HG03045 (cell line): ENCODE results near the gene EFNB2.

Experiments
- ATAC-seq: cut with Tn5 transposase; IDR thresholded peaks from one replicate; pipeline ENCODE4 v1.9.1; 2021; ENCODE audit warnings: mild to moderate bottlenecking, moderate library complexity; ENCODE audit not compliant: unreplicated experiment

The EFNB2 gene

DNA sequence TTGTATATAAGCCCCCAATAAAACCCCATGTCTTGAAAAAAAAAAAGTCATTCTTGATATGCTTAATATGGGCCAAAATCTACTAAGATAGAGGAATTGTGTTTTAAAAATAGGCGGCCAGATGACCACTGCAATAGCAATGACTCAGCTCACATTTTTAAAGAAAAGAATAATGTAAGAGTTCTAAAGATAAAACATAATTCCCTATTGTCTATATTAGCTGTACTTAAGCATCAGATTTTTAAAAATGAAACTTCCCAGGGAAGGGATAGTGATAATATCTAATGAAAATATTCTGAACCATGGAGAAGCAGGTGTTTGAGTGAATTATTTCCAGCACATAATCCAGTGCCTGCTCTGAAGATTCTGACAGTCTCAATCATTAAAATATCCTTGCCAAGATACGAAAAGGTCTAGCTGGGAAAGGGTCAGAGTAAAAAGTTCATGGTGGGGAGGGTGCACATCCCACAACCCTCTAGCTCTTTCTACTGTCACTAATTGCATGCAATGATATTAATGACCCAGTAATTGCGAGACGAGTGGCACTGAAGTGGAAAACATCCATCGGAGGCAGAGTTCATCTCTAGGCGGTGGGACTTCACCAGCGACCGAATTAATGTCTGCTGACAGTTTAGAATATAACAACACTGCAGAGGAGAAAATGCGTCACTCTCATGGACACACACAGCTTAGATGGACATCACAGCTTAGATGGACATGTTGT is 31.6 kb downstream of the EFNB2 start:
- ATAC-seq = no peak

DNA sequence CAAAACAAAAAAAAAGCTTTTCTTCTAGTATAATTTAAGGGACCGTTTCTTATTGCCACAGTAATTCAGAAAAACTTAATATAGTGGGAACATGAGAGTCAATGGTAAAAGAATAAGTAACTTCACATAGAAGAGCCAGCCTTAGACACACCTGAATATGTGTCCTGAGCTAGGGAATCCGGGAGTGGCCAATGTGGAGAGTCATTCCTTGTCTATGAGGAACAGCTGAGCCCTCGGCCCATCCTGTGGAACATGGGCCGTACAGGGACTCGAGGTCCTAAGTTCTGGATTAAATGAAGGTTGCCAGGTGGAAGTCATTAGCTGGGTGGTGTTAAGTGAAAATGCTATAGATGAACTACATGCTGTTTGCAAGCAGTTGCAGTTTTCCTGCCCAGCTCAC is 32.2 kb downstream of the EFNB2 start:
- no peak for ATAC-seq

DNA sequence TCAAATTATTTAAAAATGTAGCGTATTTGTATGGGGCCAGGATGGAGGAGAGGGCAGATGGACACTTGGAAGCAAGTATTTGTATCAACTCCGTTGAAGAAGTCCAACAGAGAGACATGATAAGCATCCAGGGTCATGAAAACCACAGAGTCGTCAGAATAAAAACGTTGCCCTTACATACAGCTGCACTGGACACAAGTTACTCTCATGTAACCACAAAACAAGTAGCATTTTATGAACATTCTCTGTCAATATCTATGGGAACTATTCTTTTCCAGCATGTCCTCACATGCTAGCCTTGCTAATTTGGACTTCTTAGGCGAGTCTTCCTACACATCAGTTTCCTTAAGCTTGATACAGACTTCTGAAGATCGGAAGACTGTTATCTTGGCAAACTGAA is 35.0 kb downstream of the EFNB2 start:
- no peak for ATAC-seq

DNA sequence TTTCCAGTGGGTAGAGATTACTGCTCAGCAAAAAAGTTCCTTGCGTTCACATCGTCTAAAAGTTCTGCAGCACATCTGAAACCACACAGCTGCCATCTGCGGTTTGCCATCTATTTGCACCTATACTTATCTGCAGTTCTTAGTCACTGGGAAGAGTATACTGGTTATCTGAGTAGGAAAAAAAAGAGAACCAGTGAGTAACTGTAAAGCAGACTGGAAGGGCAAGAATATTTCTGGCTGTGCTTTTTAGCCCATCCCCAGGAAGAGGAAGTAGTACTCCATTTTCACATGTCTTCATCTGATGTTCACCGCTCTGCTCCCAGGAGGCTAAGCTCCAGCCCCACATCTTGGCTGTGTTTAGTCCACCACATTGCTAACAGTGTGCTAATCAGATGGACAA is 35.6 kb downstream of the EFNB2 start:
- no peak for ATAC-seq

DNA sequence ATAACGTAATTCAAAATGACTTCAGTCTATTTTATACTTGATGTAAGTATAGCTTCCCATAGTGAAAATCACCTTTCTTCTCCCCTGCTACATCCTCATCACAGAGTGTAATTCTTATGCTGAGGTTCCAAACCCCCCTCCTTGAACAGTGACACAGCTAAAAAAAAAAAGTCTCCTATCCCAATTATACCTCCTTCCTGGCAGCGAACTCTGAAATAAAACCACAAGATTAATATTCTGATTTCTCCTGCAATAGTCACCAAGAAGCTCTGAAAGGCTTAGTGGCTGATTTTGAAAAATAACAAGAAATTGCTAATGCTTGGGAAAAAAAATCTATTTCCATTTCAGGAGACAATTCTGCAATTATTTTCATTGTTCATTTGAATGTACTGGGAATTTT is 36.3 kb downstream of the EFNB2 start:
- ATAC-seq = no peak

DNA sequence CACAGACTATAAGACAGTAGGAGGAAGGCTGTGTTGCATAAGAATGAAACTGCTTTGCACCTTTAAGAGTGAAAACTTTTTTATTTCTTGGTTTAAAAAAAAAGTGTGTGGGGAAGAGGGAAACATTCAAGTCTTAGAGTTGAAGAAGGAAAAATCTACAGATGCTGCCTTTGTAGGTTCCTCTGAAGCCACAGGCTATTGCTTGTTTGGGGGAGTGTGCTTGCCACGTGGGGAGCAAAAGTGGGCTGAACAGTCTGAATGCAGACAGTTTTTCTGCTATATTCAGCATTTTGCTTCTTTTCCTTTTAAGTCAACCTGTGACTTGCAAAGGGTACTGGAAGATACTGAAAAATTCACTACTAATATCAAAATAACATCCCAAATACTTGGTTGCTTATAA is 36.9 kb downstream of the EFNB2 start:
- ATAC-seq = no peak

DNA sequence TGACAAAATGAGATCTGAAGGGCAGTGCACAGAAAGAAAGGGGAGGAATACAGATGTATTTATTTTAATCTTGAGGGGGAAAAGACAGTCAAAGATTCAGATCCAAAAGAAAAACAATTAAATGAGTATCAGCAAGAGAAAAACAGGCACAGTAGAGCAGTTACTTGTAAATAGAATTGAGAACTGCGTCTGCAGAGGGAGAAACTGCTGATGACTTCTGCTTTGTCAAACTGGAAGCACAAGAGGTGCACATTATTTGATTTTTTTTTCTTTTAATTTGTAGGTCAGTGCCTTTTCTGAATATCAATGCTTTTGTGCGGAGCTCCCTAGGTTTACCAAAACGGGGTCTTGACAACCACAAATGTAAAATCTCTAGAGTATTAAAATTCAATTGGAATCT is 37.3 kb downstream of the EFNB2 start:
- no peak for ATAC-seq

DNA sequence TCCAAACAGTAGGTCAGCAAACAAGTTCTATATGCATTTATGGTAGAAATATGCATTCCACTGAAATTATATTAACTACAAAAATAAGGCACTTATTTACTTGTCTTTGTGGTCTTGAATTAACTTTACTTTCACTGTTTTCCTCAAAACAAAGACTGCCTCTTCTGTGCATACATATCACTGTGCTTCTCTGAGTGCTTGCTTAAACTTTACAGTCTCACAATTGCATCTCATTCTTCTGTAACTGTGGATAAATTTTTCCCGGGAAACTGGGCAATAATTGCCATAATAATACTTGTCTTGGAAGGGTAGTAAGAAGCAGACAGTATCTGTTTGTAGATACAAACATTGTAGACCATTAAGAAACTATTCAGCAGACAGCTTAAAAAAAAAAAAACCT is 38.4 kb downstream of the EFNB2 start:
- ATAC-seq = no peak

DNA sequence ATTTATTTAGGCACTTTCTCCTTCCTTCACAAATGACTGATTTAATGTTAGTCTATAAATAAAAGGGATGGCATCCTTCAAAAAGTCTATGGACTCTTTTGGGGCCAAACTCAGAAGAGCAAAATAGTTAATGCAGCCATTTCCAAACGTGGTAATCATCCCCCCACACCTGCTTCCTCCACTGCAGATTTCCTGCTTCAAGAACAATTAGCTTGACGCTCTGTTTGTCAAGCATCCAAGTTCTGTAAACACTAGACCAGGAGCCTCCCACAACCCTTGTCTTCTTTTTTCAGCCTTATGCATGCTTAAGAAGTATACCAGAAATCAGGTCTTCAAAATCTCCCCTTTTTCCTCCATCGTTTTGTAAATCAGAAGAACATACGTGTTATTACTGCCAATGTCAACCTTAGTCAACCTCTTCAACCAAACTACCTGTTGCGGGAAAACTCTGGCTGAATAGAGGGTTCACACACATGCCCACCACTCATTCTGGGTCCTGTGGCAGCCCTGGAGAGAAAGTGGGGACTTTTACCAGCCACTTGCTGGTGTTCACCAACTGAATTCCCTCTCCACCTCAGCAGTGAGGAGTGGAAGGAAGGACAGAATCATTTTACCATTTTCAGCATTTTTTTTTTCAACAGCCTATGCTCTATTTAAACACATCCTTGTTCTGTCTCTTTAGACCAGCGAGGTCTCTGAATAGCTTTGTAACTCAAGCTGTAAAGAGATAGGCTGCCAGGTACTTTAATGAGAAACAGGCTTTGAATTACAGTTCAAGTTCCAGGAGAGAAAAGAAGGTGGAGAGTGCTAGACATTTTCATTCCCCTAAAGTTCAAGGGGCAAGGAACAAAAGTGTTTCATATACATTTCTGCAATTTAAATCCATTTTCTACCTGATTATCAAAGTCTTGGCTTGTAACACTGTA is 39.1 kb downstream of the EFNB2 start:
- no peak for ATAC-seq

DNA sequence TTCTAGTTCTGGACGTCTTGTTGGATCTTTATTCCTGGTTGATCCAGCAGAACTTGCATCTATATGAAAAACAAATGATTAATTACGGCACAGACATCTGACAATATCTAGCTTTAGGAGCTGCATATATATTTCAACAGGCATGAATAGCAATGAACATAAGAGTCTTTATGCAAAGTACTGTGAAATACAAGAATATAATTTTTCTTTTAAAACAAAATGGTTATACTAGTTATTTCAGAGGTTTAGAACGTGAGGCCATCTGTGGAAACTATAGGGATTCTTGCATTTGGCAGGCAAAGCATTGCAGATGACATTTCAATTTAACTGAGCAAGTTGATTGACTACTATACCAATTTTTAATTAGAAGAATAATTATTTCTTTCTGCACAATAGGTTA is 40.5 kb downstream of the EFNB2 start:
- no peak for ATAC-seq

DNA sequence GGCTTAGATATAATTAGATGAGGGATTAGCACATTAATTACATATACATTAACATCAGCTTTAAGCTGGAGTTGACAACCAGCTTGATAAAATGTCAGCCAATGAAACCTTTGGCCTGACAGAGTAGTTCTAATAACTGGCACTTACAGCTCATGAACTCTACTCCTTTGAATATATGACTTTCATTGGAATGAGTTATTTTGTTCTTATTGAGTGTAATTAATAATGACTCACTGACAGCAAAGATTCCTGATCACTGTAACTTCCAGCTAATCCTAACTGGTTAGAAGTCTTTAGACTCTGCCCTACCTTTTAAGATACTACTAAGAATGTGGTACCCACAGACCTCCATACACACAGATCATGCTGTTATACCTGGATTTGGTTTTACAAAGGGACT is 41.0 kb downstream of the EFNB2 start:
- no peak for ATAC-seq

DNA sequence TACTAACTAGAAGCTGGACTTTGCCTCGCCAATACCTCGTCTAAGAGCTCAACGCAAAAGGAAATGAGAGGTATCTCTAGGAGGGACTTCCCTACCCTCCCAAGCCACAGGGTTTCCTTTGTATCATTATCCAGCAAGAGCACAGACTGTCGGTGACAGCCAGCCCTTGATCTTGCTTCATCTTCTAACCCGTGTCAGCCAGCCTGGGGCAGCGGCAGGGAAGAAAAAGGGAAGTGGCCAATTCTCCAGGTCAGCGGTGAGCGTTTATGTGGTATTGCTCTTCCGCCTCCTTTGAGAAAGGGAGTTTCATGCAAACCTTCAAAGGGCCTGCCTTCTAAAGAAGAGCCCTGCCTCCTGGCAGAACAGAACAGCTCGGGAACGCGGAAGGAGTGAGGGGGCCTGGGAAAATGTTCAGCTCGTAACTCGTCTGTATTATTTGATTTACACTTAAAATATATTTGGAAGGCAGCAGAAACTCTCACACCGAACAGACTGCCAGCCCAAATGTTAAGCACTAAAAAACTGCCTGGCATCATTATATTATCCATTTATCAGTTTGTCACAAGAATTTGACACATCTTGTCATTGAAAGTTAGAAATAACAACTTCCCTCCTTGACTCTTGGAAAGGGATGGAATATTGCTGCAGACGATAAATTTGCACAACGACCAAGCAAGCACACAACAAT is 41.8 kb downstream of the EFNB2 start:
- ATAC-seq = peak; percentile 55

DNA sequence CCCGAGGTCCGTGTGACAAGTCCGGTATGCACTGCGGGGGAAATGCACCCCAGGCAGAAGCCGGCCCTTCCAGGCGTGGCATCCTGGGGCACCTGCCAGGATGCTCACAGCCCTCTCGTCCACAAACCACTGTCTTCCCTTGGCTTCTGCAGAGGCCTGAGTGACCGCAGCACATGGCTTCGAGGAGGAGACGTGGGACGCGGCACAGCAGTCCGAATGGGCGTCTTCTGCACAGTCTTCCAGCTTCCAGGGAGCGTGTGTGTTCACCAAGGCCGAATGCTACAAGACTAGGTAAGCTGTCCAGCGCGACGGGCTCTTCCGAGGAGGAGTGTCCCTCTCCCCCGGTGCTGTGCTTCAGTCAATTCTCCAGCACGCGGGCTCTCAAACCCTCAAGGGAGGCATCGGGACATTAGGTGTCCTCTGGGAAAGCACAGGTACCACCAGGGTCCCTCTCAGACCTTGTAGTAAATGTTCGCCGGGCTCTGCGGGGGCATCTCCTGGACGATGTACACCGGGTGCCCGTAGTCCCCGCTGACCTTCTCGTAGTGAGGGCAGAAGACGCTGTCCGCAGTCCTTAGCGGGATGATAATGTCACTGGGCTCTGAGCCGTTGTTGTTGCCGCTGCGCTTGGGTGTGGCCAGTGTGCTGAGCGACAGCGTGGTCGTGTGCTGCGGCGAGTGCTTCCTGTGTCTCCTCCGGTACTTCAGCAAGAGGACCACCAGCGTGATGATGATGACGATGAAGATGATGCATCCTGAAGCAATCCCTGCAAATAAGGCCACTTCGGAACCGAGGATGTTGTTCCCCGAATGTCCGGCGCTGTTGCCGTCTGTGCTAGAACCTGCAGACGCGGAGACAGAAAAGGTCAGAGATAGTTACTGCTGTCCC is 42.6 kb downstream of the EFNB2 start:
- no peak for ATAC-seq

DNA sequence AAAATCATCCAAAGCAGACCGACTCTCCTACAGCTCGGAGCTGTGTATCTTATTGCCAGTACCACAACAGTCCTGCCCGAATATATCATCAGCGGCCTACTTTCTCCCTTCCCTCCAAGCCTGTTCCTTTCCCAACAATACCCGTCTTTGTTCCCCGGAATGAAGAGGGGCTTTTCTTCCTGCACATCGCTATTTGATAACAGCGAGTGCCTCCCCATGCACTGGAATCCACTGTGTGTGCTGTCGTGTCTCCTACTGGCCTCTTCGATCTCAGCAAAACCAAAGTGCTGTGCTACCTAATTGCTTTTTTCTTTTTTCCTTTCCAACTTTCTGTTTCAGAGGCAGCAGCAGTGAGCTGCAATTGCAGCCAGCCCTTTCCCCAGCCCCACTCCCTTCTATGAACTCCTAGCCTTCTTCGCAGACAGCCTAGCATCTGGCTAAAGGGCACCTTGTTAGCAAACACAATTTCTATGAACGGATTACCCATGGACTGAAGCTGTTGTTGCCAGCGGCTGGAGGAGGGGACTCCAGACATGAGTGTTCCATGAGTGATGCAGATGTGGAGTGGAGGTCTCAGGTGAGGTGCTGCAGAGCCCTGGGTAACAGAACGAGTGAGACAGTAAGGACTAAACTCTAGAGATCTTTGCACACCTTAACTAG is 43.4 kb downstream of the EFNB2 start:
- no peak for ATAC-seq

DNA sequence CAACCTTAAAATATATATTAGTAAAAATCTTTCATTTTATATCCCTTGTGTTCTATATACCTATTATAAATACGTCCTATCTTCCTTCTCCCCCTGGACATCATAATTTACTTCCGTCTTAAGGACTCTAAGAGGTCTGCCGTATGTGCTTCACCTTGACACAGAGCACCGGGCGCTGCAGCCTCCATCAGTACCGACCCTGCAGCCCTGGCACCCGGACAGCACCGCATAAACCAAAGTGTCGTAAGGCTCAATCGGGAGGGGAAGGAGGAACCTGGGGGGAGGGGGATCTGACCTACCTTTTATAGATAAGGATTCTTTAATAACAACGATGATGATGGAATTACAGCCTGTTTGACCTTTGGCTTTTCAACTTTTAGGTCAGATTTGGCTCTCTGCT is 44.0 kb downstream of the EFNB2 start:
- ATAC-seq = no peak

DNA sequence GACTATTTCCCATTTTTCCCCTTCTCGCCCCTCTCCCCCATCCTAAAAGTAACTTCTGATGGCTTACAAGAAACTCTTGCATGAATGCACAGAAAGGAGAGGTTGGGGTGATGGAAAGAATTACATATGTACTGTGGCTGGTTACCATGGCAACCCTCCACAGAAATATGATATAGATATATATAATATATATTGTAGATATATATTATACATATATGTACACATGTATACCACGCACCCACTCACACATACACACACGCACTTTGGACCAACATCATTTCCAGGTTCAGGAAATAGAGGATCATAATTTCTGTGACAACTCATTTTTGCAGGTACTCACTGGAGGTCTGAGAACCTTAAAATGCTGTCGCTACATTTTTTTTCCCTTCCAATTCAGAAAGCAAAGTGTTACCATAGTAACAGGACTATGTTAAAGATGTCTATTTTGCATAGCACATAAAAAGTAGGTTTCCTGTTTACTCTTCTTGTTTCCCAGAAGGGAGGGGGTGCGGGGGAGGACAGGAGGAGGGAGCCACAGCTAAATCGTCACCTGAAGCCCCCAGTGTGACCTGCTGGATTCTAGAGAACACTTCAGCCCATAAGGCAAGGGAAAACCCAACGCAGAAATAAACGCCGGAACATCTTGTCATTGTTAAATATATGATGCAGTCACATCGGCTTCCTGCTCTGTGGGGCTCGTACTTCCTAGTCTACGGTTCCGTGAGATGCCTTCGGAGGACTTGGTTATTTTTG is 44.7 kb downstream of the EFNB2 start:
- ATAC-seq = no peak

DNA sequence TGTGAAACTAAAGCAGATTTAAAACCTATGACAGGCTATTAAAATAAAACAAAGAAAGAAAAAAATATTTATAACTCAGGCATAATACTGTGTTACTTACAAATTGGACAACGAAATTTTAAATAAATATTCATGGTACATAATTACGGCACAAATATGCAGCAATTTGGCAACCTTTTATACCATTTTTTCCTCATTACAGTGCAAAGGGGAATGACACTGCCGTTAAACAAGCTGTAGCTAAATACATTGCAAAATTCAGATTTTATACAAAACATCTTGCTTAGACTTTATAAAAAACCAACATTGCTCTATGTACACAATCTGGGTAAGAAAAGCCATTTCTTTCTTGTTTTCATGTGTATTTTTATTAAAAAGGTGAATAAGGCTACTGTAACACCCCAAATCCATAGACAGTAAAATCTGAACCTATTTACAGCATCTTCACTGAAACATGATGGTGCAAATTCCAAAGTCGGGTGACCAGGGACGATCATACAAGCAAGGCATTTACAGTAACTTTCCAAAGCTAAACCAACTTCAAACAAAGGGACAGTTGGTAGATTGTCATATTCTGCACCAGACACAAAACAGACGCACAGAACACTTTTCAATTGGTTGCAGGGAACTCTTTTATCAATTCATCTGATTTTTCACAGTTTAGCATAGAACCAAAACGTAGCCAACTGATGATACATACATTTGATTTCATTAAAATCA is 45.5 kb downstream of the EFNB2 start:
- no peak for ATAC-seq

DNA sequence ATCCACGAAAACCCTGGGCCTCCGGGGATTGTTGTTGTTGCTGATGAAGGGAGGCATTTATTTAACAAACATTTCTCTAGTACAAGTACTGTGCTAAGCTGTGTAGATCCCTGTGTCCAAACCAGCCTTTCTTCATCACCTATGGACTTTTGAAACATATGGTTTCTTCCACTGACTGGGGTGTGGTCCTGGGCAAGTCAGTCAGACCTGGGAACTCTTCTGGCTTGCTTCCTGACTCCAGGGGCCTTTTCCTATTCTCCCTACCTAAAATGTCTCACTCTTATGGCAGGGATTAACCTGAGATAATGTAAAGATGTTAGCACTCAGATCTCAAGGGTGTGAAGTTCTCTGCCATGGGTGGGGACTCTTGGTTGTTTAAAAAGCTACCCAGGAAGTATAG is 46.8 kb downstream of the EFNB2 start:
- no peak for ATAC-seq

DNA sequence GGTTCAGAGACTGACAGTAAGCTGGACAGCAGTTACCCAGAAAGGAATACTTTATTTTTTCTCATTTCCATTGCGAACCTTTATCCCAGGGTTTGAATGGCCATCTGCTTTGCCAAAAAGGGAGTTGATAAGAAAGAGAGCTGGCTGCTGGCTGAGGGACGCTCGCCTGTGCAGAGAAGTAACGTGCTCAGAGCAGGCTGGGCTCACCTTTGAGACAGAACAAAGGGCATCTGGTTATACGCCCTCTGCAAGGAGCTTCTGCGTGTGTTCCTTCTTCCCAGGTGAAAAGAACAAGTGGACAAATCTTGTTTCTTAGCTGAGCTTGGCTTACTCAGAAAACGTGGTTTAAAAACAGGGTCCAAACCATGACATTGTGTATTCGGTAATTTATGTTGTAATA is 47.4 kb downstream of the EFNB2 start:
- ATAC-seq = no peak
